Astrocyte (in vitro differentiated cells and primary cell): Measurements from ENCODE around the gene RPA3. TPM values are rescaled to one million over a fixed set of nuclear protein-coding genes. Genes with fewer than 3 reads are reported as not detected.

ENCODE experiments used
- DNase-seq: peaks from one replicate; pipeline ENCODE4 v3.0.0-alpha.2; 2010; ENCODE audit warnings: low read depth
- FAIRE-seq: peaks from 2 replicates; lab custom pipeline; 2011; peaks lifted over from hg19 to GRCh38; lab: Jason Lieb, UNC
- H2AFZ ChIP-seq: 2 replicates; pipeline ENCODE4 v1.6.0; 2012; ENCODE audit warnings: low read depth, low read length, inconsistent platforms
- H3K27ac ChIP-seq: 2 replicates; pipeline ENCODE4 v1.5.1; 2011; ENCODE audit warnings: low read depth, low read length, inconsistent platforms
- H3K27me3 ChIP-seq: 2 replicates; pipeline ENCODE4 v1.6.0; 2011; ENCODE audit warnings: low read length, inconsistent platforms; ENCODE audit not compliant: insufficient read depth
- H3K36me3 ChIP-seq: 2 replicates; pipeline ENCODE4 v1.5.1; 2011; ENCODE audit warnings: low read length, inconsistent platforms; ENCODE audit not compliant: insufficient read depth
- H3K4me1 ChIP-seq: 2 replicates; pipeline ENCODE4 v1.5.1; 2011; ENCODE audit warnings: low read length, inconsistent platforms; ENCODE audit not compliant: insufficient read depth
- H3K4me2 ChIP-seq: 2 replicates; pipeline ENCODE4 v1.6.0; 2012; ENCODE audit warnings: low read length, inconsistent platforms
- H3K4me3 ChIP-seq: 2 replicates; pipeline ENCODE4 v1.5.1; 2011; ENCODE audit warnings: low read depth, mild to moderate bottlenecking, low read length, inconsistent platforms; ENCODE audit not compliant: insufficient read depth
- H3K79me2 ChIP-seq: 2 replicates; pipeline ENCODE4 v1.6.0; 2012; ENCODE audit warnings: mild to moderate bottlenecking, low read length, inconsistent platforms; ENCODE audit not compliant: insufficient read depth
- H3K9ac ChIP-seq: 2 replicates; pipeline ENCODE4 v1.6.0; 2012; ENCODE audit warnings: mild to moderate bottlenecking, low read length, inconsistent platforms
- H3K9me3 ChIP-seq: 2 replicates; pipeline ENCODE4 v1.5.1; 2012; ENCODE audit warnings: low read depth, mild to moderate bottlenecking, low read length, inconsistent platforms; ENCODE audit not compliant: insufficient read depth
- H4K20me1 ChIP-seq: 2 replicates; pipeline ENCODE4 v1.6.0; 2012; ENCODE audit warnings: low read length, inconsistent platforms; ENCODE audit not compliant: insufficient read depth
- H3K27ac Mint-ChIP-seq: one replicate; pipeline ENCODE4 v1.8.0; 2021; ENCODE audit warnings: mild to moderate bottlenecking, mixed read lengths; ENCODE audit not compliant: unreplicated experiment
- H3K27me3 Mint-ChIP-seq: one replicate; pipeline ENCODE4 v1.8.0; 2021; ENCODE audit warnings: low read depth, mixed read lengths; ENCODE audit not compliant: unreplicated experiment
- H3K36me3 Mint-ChIP-seq: one replicate; pipeline ENCODE4 v1.8.0; 2021; ENCODE audit warnings: low read depth, mixed read lengths; ENCODE audit not compliant: unreplicated experiment
- H3K4me1 Mint-ChIP-seq: one replicate; pipeline ENCODE4 v1.8.0; 2021; ENCODE audit warnings: low read depth, mixed read lengths; ENCODE audit not compliant: unreplicated experiment
- H3K4me3 Mint-ChIP-seq: one replicate; pipeline ENCODE4 v1.8.0; 2021; ENCODE audit warnings: mild to moderate bottlenecking, moderate library complexity, mixed read lengths; ENCODE audit not compliant: unreplicated experiment
- H3K9me3 Mint-ChIP-seq: one replicate; pipeline ENCODE4 v1.8.0; 2021; ENCODE audit warnings: mild to moderate bottlenecking, mixed read lengths; ENCODE audit not compliant: unreplicated experiment
- CTCF ChIP-seq: IDR thresholded peaks from 2 replicates; pipeline ENCODE4 v1.5.1; 2011; ENCODE audit warnings: low read depth, mild to moderate bottlenecking, inconsistent platforms, low read length, moderate library complexity; ENCODE audit not compliant: insufficient read depth
- EZH2 ChIP-seq: IDR thresholded peaks from 2 replicates; pipeline ENCODE4 v1.6.1; 2012; ENCODE audit warnings: mild to moderate bottlenecking, low read length, inconsistent platforms; ENCODE audit not compliant: insufficient read depth
- total RNA-seq: library from RNA; stranded (reverse); gene quantifications from 2 replicates; pipeline ENCODE4 v1.2.1, GENCODE V29; 2021

The RPA3 gene
- total RNA-seq, 1 donor from 2014 or later, result 17.7 TPM

GRCh38 chr7:7699380-7699779 lies 19.0 kb downstream of the RPA3 start:
- peaks cover 34% of the 10 kb centered on the region for H3K4me1 Mint-ChIP-seq
- no peak overlapping the region for H3K4me3 Mint-ChIP-seq
- H3K36me3 Mint-ChIP-seq, result no peaks in the 10 kb centered on the region
- no peak overlapping the region for H2AFZ ChIP-seq
- no peaks in the 10 kb centered on the region for H3K9me3 ChIP-seq
- no peak overlapping the region for H3K9ac ChIP-seq
- peak overlapping the region; percentile 15 for H3K27ac Mint-ChIP-seq
- no peak overlapping the region for H3K27ac ChIP-seq
- no peaks in the 10 kb centered on the region for H3K27me3 Mint-ChIP-seq
- peaks cover 14% of the 10 kb centered on the region for H3K4me1 ChIP-seq
- no peaks in the 10 kb centered on the region for H3K9me3 Mint-ChIP-seq
- no peak for FAIRE-seq
- H3K4me3 ChIP-seq, result no peak overlapping the region
- TF ChIP-seq CTCF, result no peak
- no peak for TF ChIP-seq EZH2
- no peaks in the 10 kb centered on the region for H3K79me2 ChIP-seq
- no peak for DNase-seq
- H3K4me2 ChIP-seq, result no peak overlapping the region
- no peaks in the 10 kb centered on the region for H4K20me1 ChIP-seq
- no peaks in the 10 kb centered on the region for H3K36me3 ChIP-seq
- H3K27me3 ChIP-seq, result no peaks in the 10 kb centered on the region

GRCh38 chr7:7698930-7699329 lies 19.5 kb downstream of the RPA3 start:
- no peaks in the 10 kb centered on the region for H3K27me3 ChIP-seq
- H3K4me2 ChIP-seq, result no peak overlapping the region
- FAIRE-seq (no peak), DNase-seq (no peak)
- peak overlapping the region; percentile 60 for H3K27ac Mint-ChIP-seq
- H3K9me3 Mint-ChIP-seq, result no peaks in the 10 kb centered on the region
- H3K4me1 ChIP-seq, result peaks cover 14% of the 10 kb centered on the region
- no peaks in the 10 kb centered on the region for H3K9me3 ChIP-seq
- no peak for TF ChIP-seq CTCF
- TF ChIP-seq EZH2, result no peak
- no peaks in the 10 kb centered on the region for H3K27me3 Mint-ChIP-seq
- no peak overlapping the region for H2AFZ ChIP-seq
- H3K36me3 Mint-ChIP-seq, result no peaks in the 10 kb centered on the region
- H3K27ac ChIP-seq, result no peak overlapping the region
- no peak overlapping the region for H3K4me3 Mint-ChIP-seq
- H3K4me3 ChIP-seq, result no peak overlapping the region
- no peaks in the 10 kb centered on the region for H4K20me1 ChIP-seq
- H3K79me2 ChIP-seq, result no peaks in the 10 kb centered on the region
- H3K36me3 ChIP-seq, result no peaks in the 10 kb centered on the region
- no peak overlapping the region for H3K9ac ChIP-seq
- H3K4me1 Mint-ChIP-seq, result peaks cover 34% of the 10 kb centered on the region

- Histone ChIP-seq H3K27me3 (no peaks in the 10 kb centered on the region), H2AFZ (peak overlapping the region; percentile 28), H3K9ac (peak overlapping the region; percentile 41), H3K36me3 (no peaks in the 10 kb centered on the region), H3K4me3 (no peak overlapping the region), H3K4me1 (peaks cover 22% of the 10 kb centered on the region), H4K20me1 (no peaks in the 10 kb centered on the region), H3K27ac (peak overlapping the region; percentile 58), H3K9me3 (no peaks in the 10 kb centered on the region), H3K79me2 (no peaks in the 10 kb centered on the region), H3K4me2 (peak overlapping the region; percentile 76)
- Mint-ChIP-seq H3K9me3 (no peaks in the 10 kb centered on the region), H3K27me3 (no peaks in the 10 kb centered on the region), H3K27ac (peak overlapping the region; percentile 70), H3K4me3 (peak overlapping the region; percentile 51), H3K4me1 (peaks cover 38% of the 10 kb centered on the region), H3K36me3 (no peaks in the 10 kb centered on the region)
- DNase-seq (peak; percentile 49), FAIRE-seq (peak; percentile 32)
- no peak for TF ChIP-seq CTCF
- no peak for TF ChIP-seq EZH2
These were observed 21.8 kb downstream of the RPA3 start for GRCh38 chr7:7696458-7697119.
